Prostate gland (tissue), 2 donors: ENCODE results near the gene S1PR1. TPM values are rescaled to one million over a fixed set of nuclear protein-coding genes. Genes with fewer than 3 reads are reported as not detected.

Experiments used
- DNase-seq: peaks from one replicate; pipeline ENCODE4 v3.0.0-alpha.2; 2019; ENCODE audit warnings: low spot score
- H3K27ac ChIP-seq, 2 donors: fragments of 200-600 bp; sonication (generic); 2 replicates each; pipeline ENCODE4 v1.5.1; 2017 to 2019
- H3K27me3 ChIP-seq: fragments of 200-600 bp; sonication (generic); replicated peaks from 2 replicates; pipeline ENCODE4 v1.5.1; 2019; ENCODE audit not compliant: insufficient read depth
- H3K36me3 ChIP-seq, 2 donors: fragments of 200-600 bp; sonication (generic); 1 replicate in 1 of 2; 2 replicates in 1 of 2; pipeline versions ENCODE4 v1.5.1 to v1.8.1; 2017 to 2019
- H3K4me1 ChIP-seq: fragments of 200-600 bp; sonication (generic); replicated peaks from 2 replicates; pipeline ENCODE4 v1.5.1; 2019
- H3K4me3 ChIP-seq, 2 donors: fragments of 200-600 bp; sonication (generic); 2 replicates each; pipeline ENCODE4 v1.5.1; 2017 to 2019
- H3K9me3 ChIP-seq: fragments of 200-600 bp; sonication (generic); 2 replicates; pipeline ENCODE4 v1.5.1; 2017
- POLR2A ChIP-seq: fragments of 450-650 bp; IDR thresholded peaks from one replicate; pipeline ENCODE4 v1.6.1; 2016; ENCODE audit warnings: antibody characterized with exemption, mild to moderate bottlenecking
- POLR2AphosphoS5 ChIP-seq: sonication (generic); formaldehyde crosslinking; IDR thresholded peaks from one replicate; pipeline ENCODE4 v1.6.1; 2017; ENCODE audit warnings: antibody characterized with exemption
- WGBS: methylation state at CpG from one replicate; pipeline ENCODE4 v1.1.5; 2018; 5-methylcytosine and 5-hydroxymethylcytosine counted together
- intact Hi-C: fragments of 100-400 bp; cut with DNase I; formaldehyde crosslinking; loops from one replicate; pipeline ENCODE4 v1.14.2; 2022
- total RNA-seq, 2 donors: library from RNA; depleted of rRNA; stranded (reverse); fragments of >200 nt; gene quantifications; one replicate each; pipeline ENCODE4 v1.1.0, GENCODE V29; 2016
- TF ChIP-seq, protein P1 (sequence below), 4 experiments: fragments of 200-600 bp in 2 of 4; fragments of 450-650 bp in 2 of 4; sonication (generic) in 2 of 4; IDR thresholded peaks; 1 replicate in 3 of 4; 2 replicates in 1 of 4; pipeline ENCODE4 v1.5.1; 2016 to 2019; ENCODE audit warnings: antibody characterized with exemption in 4 of 4, mild to moderate bottlenecking in 2 of 4, moderate library complexity in 2 of 4

Gene S1PR1
- total RNA-seq, 2 donors from 2014 or later: 9.7 to 24.2 TPM

DNA sequence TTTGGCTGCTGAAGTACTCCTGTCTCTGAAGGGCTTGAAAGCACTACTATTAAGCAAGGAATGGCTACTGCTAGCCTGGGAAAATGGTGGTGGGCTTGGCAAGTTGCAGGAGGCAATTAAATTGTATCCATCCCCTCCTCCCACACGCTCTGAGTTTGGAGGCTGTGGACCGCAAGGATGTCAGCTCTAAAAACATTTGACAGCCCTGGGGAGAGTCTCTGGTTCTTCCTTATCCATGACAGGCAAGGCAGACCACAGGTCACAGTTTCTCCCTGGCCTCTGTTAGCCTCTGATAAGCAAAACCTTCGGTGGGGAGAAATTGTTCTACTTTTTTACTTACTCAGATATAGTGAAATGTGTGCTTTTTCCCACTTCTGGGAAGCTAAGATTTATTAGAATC is 46.6 kb downstream of the S1PR1 start:
- Histone ChIP-seq H3K27ac (no peak overlapping the region), H3K4me1 (no peaks in the 10 kb centered on the region), H3K9me3 (no peaks in the 10 kb centered on the region), H3K4me3 (no peak overlapping the region), H3K27me3 (no peaks in the 10 kb centered on the region), H3K36me3 (no peaks in the 10 kb centered on the region)
- 49% methylated on average over 3 of the region's 3 CpGs for WGBS
- intact Hi-C loops: no loop called here
- no peak for DNase-seq
- TF ChIP-seq, protein P1, sequence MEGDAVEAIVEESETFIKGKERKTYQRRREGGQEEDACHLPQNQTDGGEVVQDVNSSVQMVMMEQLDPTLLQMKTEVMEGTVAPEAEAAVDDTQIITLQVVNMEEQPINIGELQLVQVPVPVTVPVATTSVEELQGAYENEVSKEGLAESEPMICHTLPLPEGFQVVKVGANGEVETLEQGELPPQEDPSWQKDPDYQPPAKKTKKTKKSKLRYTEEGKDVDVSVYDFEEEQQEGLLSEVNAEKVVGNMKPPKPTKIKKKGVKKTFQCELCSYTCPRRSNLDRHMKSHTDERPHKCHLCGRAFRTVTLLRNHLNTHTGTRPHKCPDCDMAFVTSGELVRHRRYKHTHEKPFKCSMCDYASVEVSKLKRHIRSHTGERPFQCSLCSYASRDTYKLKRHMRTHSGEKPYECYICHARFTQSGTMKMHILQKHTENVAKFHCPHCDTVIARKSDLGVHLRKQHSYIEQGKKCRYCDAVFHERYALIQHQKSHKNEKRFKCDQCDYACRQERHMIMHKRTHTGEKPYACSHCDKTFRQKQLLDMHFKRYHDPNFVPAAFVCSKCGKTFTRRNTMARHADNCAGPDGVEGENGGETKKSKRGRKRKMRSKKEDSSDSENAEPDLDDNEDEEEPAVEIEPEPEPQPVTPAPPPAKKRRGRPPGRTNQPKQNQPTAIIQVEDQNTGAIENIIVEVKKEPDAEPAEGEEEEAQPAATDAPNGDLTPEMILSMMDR (IDR thresholded peaks at IDR 0.05): no peak
- TF ChIP-seq POLR2AphosphoS5 (no peak), POLR2A (no peak)

DNA sequence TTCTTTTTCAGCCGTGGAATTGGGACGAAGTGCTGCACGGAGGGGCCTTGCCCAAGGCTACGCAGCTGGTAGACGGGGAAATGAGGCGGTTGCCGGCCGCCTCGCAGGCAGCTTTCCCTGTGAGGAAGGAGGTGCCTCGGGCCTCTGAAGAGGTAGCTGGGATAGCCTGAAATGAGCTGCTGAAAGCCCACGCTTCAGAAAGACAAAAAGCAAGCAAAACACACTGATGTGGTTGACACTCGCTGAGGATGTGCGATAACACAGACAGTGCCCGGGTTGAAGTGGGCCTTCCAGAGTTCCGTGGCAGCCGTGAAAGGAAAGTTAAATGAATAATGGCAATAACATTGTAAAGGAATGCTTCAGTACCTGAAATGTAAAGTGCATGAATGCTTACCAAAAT is 47.2 kb downstream of the S1PR1 start:
- Histone ChIP-seq H3K36me3 (no peaks in the 10 kb centered on the region), H3K4me1 (no peaks in the 10 kb centered on the region), H3K9me3 (no peaks in the 10 kb centered on the region), H3K4me3 (no peak overlapping the region), H3K27ac (no peak overlapping the region), H3K27me3 (no peaks in the 10 kb centered on the region)
- DNase-seq: no peak
- intact Hi-C loops: no loop called here
- 67% methylated on average over 16 of the region's 16 CpGs for WGBS
- TF ChIP-seq POLR2A (no peak), POLR2AphosphoS5 (no peak)
- TF ChIP-seq, protein P1 (IDR thresholded peaks at IDR 0.05): no peak

DNA sequence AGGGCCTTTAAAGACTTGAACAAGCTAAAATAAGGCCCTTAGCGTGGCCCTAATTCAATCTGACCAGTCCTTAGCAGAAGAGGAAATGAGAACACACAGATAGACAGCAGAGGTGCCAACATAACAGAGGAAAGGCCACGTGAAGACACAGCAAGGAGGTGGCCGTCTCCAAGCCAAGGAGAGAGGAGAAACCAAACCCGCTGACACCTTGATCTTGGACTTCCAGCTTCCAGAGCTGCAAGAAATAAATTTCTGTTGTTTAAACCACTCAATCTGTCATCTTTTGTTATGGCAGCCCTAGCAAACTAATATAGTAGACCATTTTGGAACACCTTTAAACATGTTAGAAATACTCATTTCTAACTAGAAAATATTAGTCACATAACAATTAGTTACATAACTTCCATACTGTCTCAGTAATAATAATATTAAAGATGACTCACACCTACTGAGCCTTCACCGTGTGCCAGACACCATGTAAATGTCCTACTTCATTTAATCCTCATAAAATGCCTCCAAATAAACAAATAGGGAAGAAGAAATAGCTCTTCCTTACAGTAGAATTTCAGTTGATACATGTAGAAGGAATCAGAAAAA is 47.9 kb downstream of the S1PR1 start:
- TF ChIP-seq, protein P1 (IDR thresholded peaks at IDR 0.05): no peak
- TF ChIP-seq POLR2A (no peak), POLR2AphosphoS5 (no peak)
- intact Hi-C loops: no loop called here
- 88% methylated on average over 5 of the region's 5 CpGs for WGBS

DNA sequence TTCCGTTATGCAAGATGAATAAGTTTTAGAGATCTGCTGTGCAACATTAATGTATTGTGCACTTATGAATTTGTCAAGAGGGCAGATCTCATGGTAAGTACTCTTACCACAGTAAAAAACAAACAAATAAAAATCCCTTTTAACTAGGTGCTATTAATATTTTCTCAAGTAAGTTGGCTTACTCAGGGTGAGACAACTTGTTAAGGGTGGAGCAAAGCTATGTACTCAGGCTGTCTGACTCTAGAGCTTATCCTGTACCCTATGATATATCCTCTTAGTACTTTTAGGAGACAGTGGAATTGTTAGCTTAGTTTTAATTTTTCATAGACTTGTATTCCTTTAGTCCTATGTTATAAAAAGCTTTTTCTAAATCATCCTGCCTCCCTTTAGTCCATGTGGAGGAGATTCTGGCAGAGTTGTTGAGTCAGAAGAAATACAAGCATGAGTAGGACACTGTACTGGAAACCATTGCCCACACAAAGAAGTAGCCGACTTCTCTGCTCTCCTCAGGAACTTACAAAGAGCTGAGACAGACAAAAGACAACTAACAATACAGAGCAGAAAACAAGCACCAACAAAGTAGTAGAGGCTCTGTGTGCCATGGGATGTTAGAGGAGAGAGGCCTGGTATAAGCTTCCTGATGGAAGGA is 49.2 kb downstream of the S1PR1 start:
- TF ChIP-seq, protein P1 (IDR thresholded peaks at IDR 0.05): no peak
- no peak for TF ChIP-seq POLR2A
- TF ChIP-seq POLR2AphosphoS5: no peak
- Histone ChIP-seq H3K4me3 (no peak overlapping the region), H3K27me3 (no peaks in the 10 kb centered on the region), H3K36me3 (no peaks in the 10 kb centered on the region), H3K27ac (no peak overlapping the region), H3K9me3 (no peaks in the 10 kb centered on the region), H3K4me1 (no peaks in the 10 kb centered on the region)
- 75% methylated on average over 2 of the region's 2 CpGs for WGBS
- intact Hi-C loops: no loop called here
- no peak for DNase-seq

More for the DNA sequence above, 47.9 kb downstream of the S1PR1 start:
- Histone ChIP-seq H3K27ac (no peak overlapping the region), H3K4me3 (no peak overlapping the region), H3K4me1 (no peaks in the 10 kb centered on the region), H3K27me3 (no peaks in the 10 kb centered on the region), H3K9me3 (no peaks in the 10 kb centered on the region), H3K36me3 (no peaks in the 10 kb centered on the region)
- no peak for DNase-seq

DNA sequence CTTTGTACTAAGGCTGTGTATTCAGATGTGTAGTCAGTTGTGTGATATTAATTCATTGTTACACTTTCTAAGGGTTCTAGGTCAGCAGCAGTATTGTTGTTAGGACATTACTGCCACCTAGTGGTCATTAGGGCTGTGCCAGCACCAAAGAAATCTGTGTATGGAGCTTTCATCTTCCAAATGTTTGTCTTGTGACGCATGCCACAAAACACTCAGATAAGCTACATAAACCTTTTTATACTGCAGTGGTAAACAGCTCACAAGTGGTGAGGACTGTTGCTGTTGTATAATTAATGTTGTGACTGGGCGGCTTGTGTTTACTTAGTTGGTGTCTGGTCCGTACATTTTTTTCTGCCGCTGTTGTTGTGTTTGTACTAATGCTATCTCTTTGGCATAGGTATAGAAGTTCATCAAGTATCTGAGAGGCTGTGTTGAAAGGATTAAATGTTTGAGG is 51.7 kb downstream of the S1PR1 start:
- Histone ChIP-seq H3K27me3 (no peaks in the 10 kb centered on the region), H3K27ac (no peak overlapping the region), H3K4me3 (no peak overlapping the region), H3K36me3 (no peaks in the 10 kb centered on the region), H3K4me1 (no peaks in the 10 kb centered on the region), H3K9me3 (no peaks in the 10 kb centered on the region)
- peak; percentile 72 for DNase-seq
- WGBS: 22% methylated on average over 4 of the region's 4 CpGs
- TF ChIP-seq, protein P1 (IDR thresholded peaks at IDR 0.05): peak; percentile 60 to 94 (median 81)
- TF ChIP-seq POLR2AphosphoS5 (peak; percentile 64), POLR2A (no peak)
- intact Hi-C loops: loop anchor here (2.0 kb wide), 2 partner anchors 50 to 368 kb away; no protein-coding TSS in a partner anchor
